DMS53 (cell line): ENCODE results near the gene TENM4.
A peak's percentile ranks its signal among the peaks of the same experiment; 100 is the strongest.

ENCODE experiments used
- DNase-seq: peaks from one replicate; lab custom pipeline; 2025; lab: John Stamatoyannopoulos, UW

TENM4 gene

DNA sequence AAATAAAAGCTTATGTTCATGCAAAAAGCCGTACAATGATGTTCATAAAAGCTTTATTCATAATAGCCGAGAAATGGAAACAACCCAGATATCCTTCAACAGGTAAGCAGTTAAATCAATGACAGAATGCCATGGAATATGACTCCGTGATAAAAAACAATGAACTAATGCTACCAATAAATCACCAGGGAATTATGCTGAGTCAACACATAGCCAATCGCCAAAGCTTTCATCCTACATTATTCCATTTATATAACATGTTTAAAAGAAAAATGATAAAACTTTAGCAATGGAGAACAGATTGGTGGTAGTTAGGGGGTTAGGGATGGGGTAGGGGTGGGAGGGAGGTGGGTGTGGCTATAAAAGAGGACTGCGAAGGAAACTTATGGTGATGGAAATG lies 356.4 kb downstream of the TENM4 start:
- DNase-seq: no peak

DNA sequence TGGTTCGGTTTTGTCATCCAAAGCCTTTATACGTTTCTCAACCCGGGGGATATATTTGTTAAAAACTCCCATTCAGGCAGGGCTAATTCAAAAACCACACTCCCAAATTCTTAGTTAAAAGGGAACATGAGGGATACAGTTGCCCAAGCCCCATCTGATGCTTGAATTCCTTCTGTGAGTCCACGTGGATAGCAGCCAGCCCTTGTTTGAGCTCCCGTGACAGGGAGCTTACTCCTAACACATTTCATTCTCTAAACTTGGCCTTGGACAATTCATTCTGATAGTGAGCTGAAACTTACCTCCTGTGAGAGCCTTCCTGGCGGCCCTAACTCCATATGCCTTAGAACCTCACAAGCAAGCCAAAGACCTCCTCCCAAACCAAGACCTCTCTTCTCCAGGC lies 357.5 kb downstream of the TENM4 start:
- DNase-seq: no peak

DNA sequence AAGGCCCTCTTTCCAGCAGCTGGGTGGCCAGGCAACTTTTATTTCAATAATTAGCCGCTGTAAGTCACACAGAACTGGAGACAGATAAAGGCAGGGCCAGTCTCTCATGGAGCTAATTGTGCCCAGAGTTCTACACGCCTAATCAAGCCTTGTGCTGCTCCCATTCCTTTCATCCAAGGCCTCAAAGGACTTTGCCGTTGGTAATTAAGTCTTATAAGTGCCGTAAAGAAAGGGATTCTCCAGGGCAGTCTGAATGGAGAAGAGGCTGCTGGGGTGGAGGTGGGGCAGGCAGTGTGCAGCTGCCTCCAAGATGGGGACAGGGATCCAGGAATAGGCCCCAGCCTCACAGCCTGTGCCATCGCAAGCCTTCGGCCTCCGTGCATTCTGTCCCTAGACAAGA lies 357.9 kb downstream of the TENM4 start:
- DNase-seq: no peak

DNA sequence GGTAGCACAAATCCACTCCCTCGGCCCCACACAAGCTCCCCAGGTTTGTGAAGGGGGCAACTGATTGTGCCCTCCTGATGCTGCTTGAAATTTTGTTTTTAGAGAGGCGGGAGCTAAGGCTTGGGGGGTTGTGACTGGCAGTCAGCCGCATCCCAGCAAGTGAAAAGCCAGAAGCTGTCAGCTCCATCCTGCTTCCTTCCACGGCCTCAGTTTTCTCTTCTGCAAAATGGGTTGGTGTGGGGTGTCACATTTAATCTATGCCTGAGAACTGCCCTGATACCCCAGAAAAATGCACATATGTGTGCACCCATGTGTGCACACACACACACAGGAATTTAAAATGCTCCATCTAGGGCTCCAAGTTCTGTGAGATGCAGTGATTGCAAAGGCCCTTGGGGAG lies 358.6 kb downstream of the TENM4 start:
- no peak for DNase-seq

DNA sequence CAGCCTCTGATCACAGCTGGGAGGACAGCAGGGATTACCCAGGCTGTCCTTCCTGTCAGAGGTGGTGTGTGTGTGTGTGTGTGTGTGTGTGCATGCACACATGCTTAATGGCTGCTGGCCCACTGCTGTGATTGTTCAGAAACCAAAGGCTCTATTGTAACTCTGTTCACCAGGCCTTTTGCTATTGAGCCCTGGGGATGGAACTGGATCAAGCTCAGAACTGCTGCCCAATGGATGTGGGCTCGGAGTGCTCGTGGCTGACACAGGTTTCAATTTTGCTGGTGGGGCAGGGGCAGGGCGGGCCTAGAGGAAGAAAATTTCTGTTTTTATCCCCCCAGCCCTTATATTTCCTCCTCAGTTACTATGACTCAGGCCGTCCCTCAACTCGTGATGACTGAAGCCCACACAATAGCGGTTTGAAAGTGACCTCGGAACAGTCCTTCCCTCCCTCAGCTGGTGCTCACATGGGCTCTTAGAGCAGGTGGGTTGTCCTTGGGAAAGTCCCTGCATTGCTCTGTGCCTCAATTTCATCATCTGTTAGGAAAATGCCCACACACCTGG lies 359.3 kb downstream of the TENM4 start:
- DNase-seq: peak; percentile 34

DNA sequence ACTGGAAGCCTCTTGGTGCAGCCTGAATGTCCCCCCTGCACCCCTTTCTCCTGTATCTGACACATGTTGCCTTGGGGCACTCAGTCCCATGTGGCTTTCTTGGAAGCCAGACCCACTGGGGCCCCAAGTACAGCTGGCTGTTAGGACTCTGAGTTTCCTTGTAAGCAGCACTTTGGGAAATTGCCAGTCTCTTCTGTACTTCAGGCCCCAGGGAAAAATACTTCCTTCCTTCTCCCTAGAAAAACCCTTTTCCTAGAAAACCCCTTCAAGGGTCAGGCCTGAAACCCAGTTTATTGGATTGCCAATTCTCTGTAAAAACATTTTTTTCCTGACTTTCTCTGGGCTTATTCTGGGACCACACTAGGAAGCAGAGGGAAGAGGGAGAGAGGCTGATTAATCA lies 360.3 kb downstream of the TENM4 start:
- DNase-seq: no peak

DNA sequence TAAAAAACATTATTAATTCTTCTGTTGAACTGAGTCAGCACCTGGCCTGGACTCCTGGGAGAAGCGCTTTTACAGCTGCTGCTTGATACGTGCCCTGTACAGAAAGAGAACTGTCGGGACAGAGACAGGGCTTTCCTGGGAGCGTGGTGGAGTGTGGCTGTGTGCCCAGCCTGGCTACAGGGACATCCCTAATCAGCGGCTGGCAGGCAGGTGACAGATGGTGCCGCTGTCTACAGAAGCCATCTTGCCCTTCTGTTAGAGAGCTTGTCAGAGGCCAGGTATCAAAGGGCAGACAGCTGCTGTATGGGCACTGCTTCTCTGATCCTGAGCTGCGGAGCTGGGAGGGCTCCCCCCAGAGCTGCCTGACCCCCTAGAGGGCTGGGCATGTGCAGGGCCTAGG lies 361.8 kb downstream of the TENM4 start:
- peak; percentile 67 for DNase-seq

DNA sequence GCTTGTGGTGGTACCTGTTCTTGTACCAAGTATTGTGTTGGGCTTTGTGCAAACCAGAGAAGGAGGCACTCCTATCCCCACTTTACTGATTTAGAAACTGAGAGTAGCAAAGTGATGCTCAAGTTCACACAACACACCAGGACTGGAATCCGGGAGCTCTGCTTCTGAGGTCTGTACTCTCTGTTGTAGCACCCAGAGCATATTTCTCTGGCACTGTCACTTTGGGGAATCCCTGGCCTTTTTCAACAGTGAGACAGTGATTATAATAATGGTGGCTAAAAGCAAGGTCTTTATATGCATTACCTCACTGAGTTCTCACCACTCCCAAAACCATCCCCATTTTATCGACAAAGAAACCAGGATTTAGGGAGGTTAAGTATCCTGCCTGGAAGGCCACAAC lies 362.4 kb downstream of the TENM4 start:
- DNase-seq: no peak

DNA sequence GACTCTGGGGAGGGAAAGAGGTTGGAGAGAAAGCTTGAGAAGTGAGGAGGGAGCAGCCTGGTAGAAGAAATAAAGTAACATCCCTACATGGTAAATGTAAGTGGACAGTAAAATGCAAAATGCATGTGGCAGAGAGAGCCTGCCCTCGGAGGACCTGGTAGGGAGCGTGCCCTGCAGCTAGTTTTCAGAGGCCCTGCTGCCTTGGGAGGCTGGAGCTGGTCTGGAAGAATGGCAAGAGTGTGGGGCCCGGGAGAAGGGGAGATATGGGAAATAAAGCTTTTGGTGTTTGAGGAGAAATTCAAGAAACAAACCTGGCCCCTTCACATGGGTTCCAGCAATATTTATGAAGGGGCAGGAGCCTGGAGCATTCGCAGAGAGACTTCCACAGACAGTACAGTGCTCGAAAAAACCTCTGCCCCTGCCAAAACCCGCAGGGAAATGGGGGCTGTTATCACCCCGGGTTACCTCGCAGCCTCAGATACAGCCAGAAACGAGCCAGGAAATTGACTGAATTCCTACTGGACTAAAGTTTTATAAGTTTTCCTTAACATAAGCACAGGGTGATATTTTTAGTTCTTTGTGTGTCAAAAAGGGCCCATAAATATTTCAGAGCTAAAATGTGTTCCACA lies 363.0 kb downstream of the TENM4 start:
- no peak for DNase-seq

DNA sequence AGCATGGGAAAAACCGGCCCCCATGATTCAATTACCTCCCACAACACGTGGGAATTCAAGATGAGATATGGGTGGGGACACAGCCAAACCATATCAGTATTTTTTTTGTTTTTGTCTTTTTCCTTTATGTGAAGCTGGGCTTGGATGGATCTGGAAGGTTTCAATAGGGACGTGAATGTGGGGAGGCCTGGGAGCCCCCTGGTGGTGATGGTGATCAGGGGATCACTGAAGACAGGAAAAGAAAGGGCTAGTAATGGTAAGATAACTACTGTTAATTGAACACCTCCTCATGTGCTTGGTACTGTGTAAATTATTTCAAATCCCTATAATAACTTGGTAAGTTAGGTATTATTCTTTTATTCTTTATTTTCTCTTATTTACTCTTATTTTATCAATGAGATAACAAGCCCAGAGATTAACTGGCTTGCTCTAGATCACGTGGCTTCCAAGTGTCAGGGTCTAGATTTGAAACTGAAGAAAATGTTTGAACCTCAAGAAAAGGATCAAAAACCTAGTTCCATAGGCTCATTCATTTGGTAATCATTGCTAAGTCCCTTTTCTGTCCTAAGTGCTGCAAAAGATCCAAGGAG lies 364.2 kb downstream of the TENM4 start:
- peak; percentile 74 for DNase-seq

DNA sequence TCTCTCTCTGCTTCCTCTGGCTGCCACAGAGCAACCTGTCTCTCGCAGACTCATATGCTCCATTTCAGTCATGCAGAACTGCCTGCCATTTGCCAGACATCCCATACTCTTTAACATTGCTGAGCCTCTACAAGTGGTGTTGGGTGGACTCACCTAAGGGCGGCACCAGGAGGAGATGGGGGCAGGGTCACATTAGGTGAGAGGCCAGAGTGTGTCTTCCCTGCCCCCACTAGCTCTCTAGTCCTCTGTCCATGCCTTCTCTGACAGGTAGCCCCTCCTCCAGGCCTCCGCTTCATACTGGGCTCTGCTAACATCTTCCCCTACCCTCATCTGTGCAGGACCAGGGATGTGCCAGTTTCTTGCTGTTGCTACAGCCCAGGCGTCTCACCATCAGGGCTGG lies 366.3 kb downstream of the TENM4 start:
- no peak for DNase-seq

DNA sequence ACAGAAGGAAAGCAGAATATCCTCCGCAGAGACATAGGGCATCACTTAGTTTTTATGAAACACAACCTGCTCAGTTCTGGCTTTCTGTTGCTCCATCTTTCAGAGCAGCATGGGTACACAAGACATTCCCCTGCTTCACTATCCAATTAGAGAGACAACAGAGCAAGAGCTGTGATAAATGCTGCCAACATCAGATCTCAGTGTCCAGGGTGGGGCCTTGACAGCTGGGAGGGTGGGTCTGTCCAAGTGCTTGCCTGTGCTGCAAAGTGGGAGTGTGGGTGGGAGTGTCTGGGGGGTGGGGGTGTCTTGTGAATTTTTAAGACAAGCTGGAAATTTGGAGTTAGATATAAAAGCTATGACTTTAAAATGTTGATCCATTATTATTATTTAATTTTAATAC lies 369.6 kb downstream of the TENM4 start:
- no peak for DNase-seq

DNA sequence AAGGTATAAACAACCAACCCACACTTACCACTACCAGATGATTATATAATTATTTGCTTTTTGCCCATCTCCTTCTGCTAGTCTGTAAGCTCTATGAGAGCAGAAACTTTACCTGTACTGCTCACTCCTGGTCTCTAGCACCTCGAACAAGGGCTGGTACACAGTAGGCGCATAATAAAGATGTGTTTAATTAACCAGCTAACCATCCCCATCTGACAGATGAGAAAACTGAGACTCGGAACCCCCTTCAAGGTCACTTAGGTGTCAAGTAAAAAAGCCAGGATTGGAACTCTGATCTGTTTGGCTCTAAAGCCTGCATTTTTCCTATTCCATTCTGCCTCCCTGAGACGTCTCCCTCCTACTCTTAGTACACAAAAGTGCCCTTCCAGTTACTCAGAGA lies 370.3 kb downstream of the TENM4 start:
- no peak for DNase-seq

DNA sequence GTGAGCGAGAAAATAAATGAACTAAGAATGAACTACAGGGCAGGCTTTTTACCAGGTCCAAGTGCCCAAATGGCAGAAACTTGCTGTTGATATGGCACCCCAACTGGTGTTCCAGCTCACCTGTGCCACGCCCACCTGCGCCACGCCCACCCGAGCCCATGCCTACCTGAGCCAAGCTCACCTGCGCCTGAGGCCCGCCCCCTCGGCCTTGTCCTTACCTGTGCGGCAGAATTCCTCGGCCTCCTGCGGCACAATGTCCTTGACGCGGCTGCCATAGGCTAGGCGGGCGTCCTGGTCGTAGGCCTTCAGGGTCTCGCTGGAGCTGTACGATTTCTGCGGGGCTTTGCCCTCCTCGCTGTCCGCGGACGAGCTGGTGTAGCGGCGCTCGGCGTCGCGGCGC lies 371.3 kb downstream of the TENM4 start:
- no peak for DNase-seq

DNA sequence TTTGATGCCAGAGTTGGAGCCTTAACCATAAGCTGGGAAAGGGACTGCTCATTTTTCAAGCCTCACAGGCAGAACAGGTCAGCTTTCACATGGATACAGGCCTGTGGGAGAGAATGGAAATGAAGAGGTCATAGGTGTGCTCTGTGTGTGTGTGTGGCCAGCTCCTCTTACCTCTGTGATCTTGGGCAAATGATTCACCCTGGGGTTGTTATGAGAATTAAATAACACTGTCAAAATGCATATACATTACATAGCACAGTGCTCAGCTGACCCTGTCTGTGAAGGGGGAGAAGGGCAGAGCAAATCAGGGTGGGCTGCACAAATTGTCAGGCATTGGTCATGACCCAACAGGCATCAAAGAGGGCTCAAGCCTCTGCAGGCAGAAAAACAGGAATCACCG lies 372.5 kb downstream of the TENM4 start:
- DNase-seq: no peak

DNA sequence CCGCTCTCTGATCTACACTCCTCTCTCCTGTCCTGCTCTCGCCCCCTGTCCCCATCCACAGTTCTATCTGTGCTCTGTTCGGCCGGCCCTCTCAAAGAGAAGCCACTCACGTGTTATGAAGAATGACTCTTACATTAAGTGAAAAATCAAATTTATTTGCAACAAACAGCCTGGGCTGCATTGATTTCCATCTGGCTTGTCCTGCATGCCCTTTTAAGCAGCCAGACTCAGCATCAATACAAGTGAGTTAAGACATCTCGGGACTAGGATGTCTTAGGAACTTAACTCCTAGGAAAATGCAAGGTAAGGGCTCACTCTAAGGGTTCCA lies 373.5 kb downstream of the TENM4 start:
- DNase-seq: no peak

DNA sequence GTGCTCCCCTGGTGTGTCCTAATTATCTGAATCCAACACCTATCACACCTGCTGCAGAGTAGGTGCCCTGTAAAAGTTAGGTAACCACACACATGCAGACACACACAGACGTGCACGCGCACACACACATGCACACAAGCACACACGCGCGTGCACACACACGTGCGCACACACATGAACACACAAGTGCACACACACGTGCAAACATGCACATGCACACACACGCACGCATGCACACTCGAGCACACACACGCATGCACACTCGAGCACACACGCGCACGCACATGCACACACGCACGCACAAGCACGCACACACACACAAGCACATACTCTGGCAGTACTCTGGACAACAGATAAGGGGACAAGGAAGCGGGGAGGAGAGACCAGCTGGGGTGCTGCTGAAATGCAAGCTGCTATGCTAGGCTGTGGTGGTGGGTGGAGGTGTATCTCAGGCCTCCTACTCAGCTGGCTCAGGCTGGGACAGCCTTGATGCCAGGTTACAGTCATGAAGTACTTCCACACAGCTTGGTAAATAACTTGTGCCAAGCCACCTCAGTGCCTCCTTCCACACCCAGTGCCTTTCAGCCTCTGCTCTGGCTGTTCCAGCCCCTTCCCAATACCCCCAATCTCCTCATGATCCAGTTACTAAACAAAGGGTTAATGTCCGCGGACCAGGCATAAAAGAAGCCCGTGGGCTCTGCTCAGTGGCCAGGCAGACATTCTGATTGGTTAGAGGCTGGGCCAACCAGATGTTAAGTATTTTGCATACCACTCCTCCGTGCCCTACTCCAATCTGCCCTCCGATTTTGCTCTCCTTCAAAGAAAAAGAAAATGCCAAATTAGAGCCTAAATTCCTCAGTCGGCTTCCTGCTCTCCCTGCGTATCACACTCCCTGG lies 374.1 kb downstream of the TENM4 start:
- no peak for DNase-seq

DNA sequence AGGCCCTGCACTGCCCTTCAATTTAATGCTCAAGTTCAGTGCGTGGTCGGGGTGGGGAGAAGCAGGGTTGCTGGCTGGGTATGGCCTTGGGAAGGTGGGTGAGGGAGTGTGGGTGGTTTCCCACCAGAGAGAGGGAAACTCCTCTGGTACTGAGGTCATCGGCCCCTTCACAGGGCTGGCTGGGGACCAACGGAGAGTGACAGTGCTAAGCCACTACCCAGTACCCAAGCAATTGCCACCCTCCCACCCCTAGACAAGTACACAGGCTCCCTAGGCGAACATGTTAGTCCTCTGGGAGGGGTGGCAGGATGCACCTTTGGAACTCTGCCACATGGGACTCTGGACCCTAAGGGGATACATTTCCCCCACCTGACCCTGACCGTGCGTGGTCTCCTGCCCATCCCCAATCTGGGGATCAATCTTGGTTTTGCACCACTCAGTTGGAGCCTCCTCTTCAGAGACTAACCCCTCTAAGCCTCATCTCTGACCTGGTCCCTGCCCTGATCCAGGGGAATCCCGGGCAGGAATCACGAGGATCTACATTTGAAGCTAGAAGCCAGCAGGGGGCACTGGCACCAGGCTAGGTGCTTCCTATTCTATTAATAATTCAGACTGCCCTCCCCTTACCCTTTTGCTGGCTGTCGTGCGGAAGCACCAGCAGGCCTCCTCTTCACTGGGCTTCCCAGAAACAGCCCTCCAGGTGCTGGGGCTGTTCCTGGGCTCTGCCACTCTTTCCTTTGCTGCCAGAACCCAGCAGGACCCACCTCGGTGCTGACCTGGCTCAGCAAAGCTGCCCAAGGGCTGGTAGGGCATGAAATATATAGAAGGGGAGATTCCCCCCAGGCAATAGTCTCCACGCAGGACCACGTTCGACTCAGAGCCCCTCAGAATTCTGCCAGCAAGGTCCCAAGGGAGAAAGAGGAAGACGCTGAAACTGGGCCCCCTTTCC lies 377.7 kb downstream of the TENM4 start:
- DNase-seq: peak; percentile 76

DNA sequence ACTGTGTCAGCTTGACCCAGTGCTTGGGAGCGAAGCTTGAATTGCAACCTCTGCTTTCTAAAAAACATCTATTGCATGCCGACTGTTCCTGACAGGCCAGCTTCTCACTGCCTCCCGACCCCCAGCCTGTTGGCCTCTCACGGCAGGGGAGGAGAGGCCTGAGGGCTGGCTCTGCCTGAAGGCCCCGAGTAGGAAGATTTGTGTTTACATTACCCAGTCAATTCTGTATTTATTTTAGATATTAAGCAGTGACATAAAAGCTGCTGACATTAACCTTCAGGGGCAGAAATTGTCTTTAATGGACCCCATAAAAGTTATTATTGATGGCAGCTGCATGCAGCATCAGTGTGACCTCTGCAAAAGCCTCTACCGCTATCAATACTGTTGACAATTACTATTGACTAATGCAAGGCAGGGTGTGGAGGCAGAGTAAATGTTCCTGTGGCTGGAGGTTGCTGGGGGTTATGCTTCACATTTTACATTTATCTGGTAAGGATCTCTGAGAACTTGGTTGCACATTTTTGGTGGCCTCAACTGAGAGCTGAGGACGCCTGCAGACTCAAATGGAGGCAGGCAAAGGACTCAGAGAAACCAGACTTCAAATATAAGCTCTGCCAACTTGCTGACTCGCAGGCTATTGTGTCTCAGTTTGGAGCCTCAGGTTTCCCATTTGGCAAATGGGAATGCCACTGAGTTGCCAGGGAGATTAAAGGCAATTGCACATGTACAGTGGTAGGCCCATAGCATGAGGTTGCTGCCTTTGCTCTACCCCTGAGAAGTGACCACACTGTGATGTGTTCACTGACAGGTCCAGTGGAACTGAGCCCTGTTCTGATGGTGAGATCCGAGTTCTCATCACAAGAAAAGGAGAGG lies 380.5 kb downstream of the TENM4 start:
- no peak for DNase-seq

DNA sequence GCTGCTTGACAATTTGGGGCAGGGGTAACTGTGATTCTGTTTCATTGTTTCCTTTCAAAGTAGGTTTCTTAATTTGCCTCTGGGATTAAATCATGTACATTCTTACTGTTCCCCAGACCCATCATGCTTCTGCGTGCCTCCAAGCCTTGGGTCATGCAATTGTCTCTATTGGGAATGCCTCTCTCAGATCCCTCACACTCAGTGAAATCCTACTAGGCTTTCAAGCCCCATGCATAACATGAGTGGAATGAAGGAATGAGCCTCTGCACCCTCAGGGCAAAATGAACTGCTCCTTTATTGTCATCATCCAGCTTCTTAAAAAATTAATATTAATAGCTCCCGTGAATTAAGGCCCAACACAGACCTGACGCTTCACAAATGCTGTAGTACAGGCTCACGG lies 381.7 kb downstream of the TENM4 start:
- no peak for DNase-seq
